Astrocyte (in vitro differentiated cells and primary cell): ENCODE data around the gene PRIM1.
"Not testable (repeated sequence)": the region's sequence is repeated elsewhere in the genome, so short reads cannot be mapped to it uniquely, and the experiment has no call there.

Experiments used
- CTCF ChIP-seq: IDR thresholded peaks from 2 replicates; pipeline ENCODE4 v1.5.1; 2011; ENCODE audit warnings: low read depth, mild to moderate bottlenecking, inconsistent platforms, low read length, moderate library complexity; ENCODE audit not compliant: insufficient read depth
- EZH2 ChIP-seq: IDR thresholded peaks from 2 replicates; pipeline ENCODE4 v1.6.1; 2012; ENCODE audit warnings: mild to moderate bottlenecking, low read length, inconsistent platforms; ENCODE audit not compliant: insufficient read depth

GRCh38 chr12:56793124-56793523 lies 41.0 kb upstream of the PRIM1 start:
- not testable (repeated sequence) for TF ChIP-seq CTCF, EZH2
